GM21423 (cell line): Measurements from ENCODE around the gene FOXC1.

Experiments
- ATAC-seq: cut with Tn5 transposase; IDR thresholded peaks from one replicate; pipeline ENCODE4 v1.9.1; 2021; ENCODE audit warnings: mild to moderate bottlenecking, moderate library complexity; ENCODE audit not compliant: unreplicated experiment

FOXC1 gene

GRCh38 chr6:1584146-1584545 is 25.6 kb upstream of the FOXC1 start:
- no peak for ATAC-seq

GRCh38 chr6:1584996-1585668 is 24.6 kb upstream of the FOXC1 start:
- no peak for ATAC-seq

- ATAC-seq, result no peak
Observed at GRCh38 chr6:1585669-1586049, 24.1 kb upstream of the FOXC1 start.

- ATAC-seq, result no peak
Observed at GRCh38 chr6:1586256-1586655, 23.5 kb upstream of the FOXC1 start.

GRCh38 chr6:1586861-1587450 is 22.8 kb upstream of the FOXC1 start:
- no peak for ATAC-seq

GRCh38 chr6:1587546-1587945 is 22.2 kb upstream of the FOXC1 start:
- ATAC-seq, result no peak

- ATAC-seq, result no peak
Observed at GRCh38 chr6:1587977-1588376, 21.7 kb upstream of the FOXC1 start.

- ATAC-seq, result no peak
Observed at GRCh38 chr6:1589208-1589607, 20.5 kb upstream of the FOXC1 start.

- ATAC-seq, result no peak
Observed at GRCh38 chr6:1590580-1590979, 19.1 kb upstream of the FOXC1 start.

GRCh38 chr6:1591243-1591642 is 18.5 kb upstream of the FOXC1 start:
- ATAC-seq, result no peak

- no peak for ATAC-seq
Observed at GRCh38 chr6:1591926-1592325, 17.8 kb upstream of the FOXC1 start.

GRCh38 chr6:1592852-1593251 is 16.9 kb upstream of the FOXC1 start:
- ATAC-seq, result no peak

GRCh38 chr6:1593286-1593957 is 16.3 kb upstream of the FOXC1 start:
- no peak for ATAC-seq

GRCh38 chr6:1593958-1594314 is 15.8 kb upstream of the FOXC1 start:
- no peak for ATAC-seq

GRCh38 chr6:1594445-1595200 is 15.1 kb upstream of the FOXC1 start:
- no peak for ATAC-seq

GRCh38 chr6:1595271-1596087 is 14.2 kb upstream of the FOXC1 start:
- no peak for ATAC-seq

GRCh38 chr6:1596088-1596852 is 13.4 kb upstream of the FOXC1 start:
- ATAC-seq, result peak; percentile 79

- ATAC-seq, result no peak
Observed at GRCh38 chr6:1597121-1597744, 12.5 kb upstream of the FOXC1 start.

- ATAC-seq, result no peak
Observed at GRCh38 chr6:1597924-1598323, 11.8 kb upstream of the FOXC1 start.

GRCh38 chr6:1598433-1598832 is 11.3 kb upstream of the FOXC1 start:
- no peak for ATAC-seq
